SK-N-MC (cell line): ENCODE results near the gene AMBRA1.

ENCODE experiments used
- EZH2 ChIP-seq: fragments of 200-600 bp; sonication (generic); IDR thresholded peaks from one replicate; pipeline ENCODE4 v1.6.1; 2017; ENCODE audit warnings: antibody characterized with exemption
- POLR2AphosphoS5 ChIP-seq: IDR thresholded peaks from 2 replicates; pipeline ENCODE4 v1.6.1; 2012; ENCODE audit warnings: mild to moderate bottlenecking, low read depth, low read length, borderline replicate concordance

GRCh38 chr11:46490666-46491065 lies 103.2 kb downstream of the AMBRA1 start:
- TF ChIP-seq EZH2 (no peak), POLR2AphosphoS5 (no peak)
